Measurements from ENCODE around the gene FBXO5. TPM values are rescaled to one million over a fixed set of nuclear protein-coding genes. Genes with fewer than 3 reads are reported as not detected.

Gene FBXO5
- total RNA-seq, 1 experiment from 2014 or later: 47.4 TPM

DNA sequence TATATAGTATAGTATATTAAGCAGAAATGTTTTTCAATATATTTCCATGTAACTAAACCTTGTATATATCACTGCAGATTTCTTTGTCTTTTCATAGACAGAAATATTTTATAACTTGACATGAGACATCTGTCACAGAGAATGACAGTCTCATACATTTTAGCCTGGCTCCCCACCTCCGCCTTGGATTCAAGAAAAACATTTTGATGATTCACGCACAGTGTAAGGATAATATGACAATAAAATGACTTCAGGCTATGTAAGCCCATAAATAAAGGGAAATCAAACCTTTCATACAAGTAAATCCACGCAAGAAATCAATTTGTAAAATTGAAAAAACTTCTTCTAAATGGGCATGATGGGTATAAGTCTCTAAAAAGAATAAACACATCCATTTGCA, 36.4 kb downstream of the FBXO5 start (continued):
- TF ChIP-seq TEAD4 (CRISPR knock-in tag; IDR thresholded peaks at IDR 0.05) (no peak), RELA (CRISPR knock-in tag; IDR thresholded peaks at IDR 0.05; ENCODE audit: borderline replicate concordance) (no peak), NFYB (CRISPR knock-in tag; conservative IDR thresholded peaks at IDR 0.05; ENCODE audit: low read depth) (no peak), ZNF263 (CRISPR knock-in tag; IDR thresholded peaks at IDR 0.05; ENCODE audit: low read depth) (no peak), ZNF232 (CRISPR knock-in tag; IDR thresholded peaks at IDR 0.05) (no peak)
- TF ChIP-seq, protein P1, sequence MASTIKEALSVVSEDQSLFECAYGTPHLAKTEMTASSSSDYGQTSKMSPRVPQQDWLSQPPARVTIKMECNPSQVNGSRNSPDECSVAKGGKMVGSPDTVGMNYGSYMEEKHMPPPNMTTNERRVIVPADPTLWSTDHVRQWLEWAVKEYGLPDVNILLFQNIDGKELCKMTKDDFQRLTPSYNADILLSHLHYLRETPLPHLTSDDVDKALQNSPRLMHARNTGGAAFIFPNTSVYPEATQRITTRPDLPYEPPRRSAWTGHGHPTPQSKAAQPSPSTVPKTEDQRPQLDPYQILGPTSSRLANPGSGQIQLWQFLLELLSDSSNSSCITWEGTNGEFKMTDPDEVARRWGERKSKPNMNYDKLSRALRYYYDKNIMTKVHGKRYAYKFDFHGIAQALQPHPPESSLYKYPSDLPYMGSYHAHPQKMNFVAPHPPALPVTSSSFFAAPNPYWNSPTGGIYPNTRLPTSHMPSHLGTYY (CRISPR knock-in tag; IDR thresholded peaks at IDR 0.05): no peak
- TF ChIP-seq, protein P2, sequence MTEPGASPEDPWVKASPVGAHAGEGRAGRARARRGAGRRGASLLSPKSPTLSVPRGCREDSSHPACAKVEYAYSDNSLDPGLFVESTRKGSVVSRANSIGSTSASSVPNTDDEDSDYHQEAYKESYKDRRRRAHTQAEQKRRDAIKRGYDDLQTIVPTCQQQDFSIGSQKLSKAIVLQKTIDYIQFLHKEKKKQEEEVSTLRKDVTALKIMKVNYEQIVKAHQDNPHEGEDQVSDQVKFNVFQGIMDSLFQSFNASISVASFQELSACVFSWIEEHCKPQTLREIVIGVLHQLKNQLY (CRISPR knock-in tag; IDR thresholded peaks at IDR 0.05): no peak

DNA sequence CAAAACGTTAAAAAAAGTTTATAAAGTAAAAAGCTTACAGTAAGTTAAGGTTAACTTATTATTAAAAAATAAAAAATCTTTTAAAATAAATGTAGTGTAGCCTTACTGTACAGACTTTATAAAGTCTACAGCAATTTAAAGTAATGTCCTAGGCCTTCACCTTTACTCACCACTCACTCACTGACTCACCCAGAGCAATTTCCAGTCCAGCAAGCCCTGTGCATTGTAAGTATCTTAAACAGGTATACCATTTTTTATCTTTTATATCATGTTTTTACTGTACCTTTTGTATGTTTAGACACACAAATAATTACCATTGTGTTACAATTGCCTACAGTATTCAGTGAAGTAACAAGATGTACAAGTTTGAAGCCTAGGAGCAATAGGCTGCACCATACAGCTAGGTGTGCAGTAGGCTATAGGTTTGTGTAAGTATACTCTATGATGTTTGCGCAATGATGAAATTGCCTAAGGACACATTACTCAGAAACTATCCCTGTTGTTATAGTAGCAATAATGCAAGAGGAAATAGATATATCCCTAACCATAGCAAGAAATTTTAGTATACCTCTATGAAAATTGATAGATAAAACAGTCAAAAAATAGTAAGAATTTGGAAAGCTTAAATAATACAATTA, 39.5 kb downstream of the FBXO5 start:
- POLR2A ChIA-PET: no interaction called here
- no peak for DNase-seq (ENCODE audit: low spot score)
- no peak overlapping the region for H3K4me3 Mint-ChIP-seq
- H3K4me1 Mint-ChIP-seq: peaks cover 19% of the 10 kb centered on the region
- no peak overlapping the region for H3K27ac Mint-ChIP-seq
- H3K36me3 Mint-ChIP-seq: no peaks in the 10 kb centered on the region
- H3K9me3 Mint-ChIP-seq: no peaks in the 10 kb centered on the region
- CTCF ChIA-PET: no interaction called here
- H3K27me3 Mint-ChIP-seq (ENCODE audit: low read depth): no peaks in the 10 kb centered on the region
- TF ChIP-seq ZNF232 (CRISPR knock-in tag; IDR thresholded peaks at IDR 0.05) (no peak), CREM (CRISPR knock-in tag; IDR thresholded peaks at IDR 0.05) (no peak), FOXP1 (CRISPR knock-in tag; IDR thresholded peaks at IDR 0.05; ENCODE audit: borderline replicate concordance) (no peak), TCF7 (CRISPR knock-in tag; IDR thresholded peaks at IDR 0.05; ENCODE audit: low read depth) (no peak), CREB1 (CRISPR knock-in tag; IDR thresholded peaks at IDR 0.05) (no peak), NFATC4 (CRISPR knock-in tag; IDR thresholded peaks at IDR 0.05) (no peak)
- TF ChIP-seq, protein P3, sequence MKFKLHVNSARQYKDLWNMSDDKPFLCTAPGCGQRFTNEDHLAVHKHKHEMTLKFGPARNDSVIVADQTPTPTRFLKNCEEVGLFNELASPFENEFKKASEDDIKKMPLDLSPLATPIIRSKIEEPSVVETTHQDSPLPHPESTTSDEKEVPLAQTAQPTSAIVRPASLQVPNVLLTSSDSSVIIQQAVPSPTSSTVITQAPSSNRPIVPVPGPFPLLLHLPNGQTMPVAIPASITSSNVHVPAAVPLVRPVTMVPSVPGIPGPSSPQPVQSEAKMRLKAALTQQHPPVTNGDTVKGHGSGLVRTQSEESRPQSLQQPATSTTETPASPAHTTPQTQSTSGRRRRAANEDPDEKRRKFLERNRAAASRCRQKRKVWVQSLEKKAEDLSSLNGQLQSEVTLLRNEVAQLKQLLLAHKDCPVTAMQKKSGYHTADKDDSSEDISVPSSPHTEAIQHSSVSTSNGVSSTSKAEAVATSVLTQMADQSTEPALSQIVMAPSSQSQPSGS (CRISPR knock-in tag; IDR thresholded peaks at IDR 0.05; ENCODE audit: borderline replicate concordance, low read depth): no peak
- ATAC-seq: no peak

DNA sequence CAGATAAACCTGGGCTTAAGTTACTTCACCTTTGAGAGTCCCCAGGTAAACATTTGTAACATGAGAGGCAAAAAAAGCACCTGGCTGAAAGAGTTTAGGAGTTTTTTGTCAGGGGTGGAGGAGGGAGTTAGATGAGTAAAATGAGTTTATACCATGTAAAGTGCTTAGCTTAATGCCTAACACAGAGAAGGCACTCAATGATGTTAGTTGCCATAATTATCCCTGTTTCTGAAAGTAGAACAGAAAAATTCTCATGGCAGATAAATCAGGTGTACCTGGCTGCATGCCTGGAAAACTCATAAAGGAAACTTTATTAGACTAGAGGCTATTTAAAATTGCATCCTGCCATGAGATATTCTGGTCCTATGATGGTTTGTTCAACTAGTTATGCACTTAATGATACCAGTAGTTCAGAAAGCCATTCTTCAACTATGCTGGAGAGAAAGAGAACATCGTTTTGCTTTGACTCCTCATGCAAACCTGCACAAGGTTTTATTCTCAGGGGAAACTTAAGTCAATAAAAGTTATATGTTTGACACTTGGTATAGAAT, 40.4 kb downstream of the FBXO5 start:
- Mint-ChIP-seq H3K4me3 (no peak overlapping the region), H3K4me1 (peaks cover 10% of the 10 kb centered on the region), H3K27ac (no peak overlapping the region), H3K27me3 (ENCODE audit: low read depth) (no peaks in the 10 kb centered on the region), H3K36me3 (no peaks in the 10 kb centered on the region), H3K9me3 (no peaks in the 10 kb centered on the region)
- ChIA-PET CTCF (no interaction called here), POLR2A (no interaction called here)
- TF ChIP-seq JAZF1 (CRISPR knock-in tag; IDR thresholded peaks at IDR 0.05) (no peak), NFYB (CRISPR knock-in tag; conservative IDR thresholded peaks at IDR 0.05; ENCODE audit: low read depth) (no peak), KAT7 (CRISPR knock-in tag; IDR thresholded peaks at IDR 0.05; ENCODE audit: borderline replicate concordance) (no peak), GABPB1 (CRISPR knock-in tag; IDR thresholded peaks at IDR 0.05) (no peak), NR2C2 (CRISPR knock-in tag; IDR thresholded peaks at IDR 0.05) (no peak)
- TF ChIP-seq, protein P4, sequence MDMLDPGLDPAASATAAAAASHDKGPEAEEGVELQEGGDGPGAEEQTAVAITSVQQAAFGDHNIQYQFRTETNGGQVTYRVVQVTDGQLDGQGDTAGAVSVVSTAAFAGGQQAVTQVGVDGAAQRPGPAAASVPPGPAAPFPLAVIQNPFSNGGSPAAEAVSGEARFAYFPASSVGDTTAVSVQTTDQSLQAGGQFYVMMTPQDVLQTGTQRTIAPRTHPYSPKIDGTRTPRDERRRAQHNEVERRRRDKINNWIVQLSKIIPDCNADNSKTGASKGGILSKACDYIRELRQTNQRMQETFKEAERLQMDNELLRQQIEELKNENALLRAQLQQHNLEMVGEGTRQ (CRISPR knock-in tag; IDR thresholded peaks at IDR 0.05): no peak
- TF ChIP-seq, protein P5, sequence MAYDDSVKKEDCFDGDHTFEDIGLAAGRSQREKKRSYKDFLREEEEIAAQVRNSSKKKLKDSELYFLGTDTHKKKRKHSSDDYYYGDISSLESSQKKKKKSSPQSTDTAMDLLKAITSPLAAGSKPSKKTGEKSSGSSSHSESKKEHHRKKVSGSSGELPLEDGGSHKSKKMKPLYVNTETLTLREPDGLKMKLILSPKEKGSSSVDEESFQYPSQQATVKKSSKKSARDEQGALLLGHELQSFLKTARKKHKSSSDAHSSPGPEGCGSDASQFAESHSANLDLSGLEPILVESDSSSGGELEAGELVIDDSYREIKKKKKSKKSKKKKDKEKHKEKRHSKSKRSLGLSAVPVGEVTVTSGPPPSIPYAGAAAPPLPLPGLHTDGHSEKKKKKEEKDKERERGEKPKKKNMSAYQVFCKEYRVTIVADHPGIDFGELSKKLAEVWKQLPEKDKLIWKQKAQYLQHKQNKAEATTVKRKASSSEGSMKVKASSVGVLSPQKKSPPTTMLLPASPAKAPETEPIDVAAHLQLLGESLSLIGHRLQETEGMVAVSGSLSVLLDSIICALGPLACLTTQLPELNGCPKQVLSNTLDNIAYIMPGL (CRISPR knock-in tag; IDR thresholded peaks at IDR 0.05): no peak
- no peak for ATAC-seq
- no peak for DNase-seq (ENCODE audit: low spot score)

All from WTC11 (cell line).